IPS-20b (cell line): Measurements from ENCODE around the gene PXN.
"Not testable (repeated sequence)": the region's sequence is repeated elsewhere in the genome, so short reads cannot be mapped to it uniquely, and the experiment has no call there.

Experiments
- H3K27ac ChIP-seq: one replicate; pipeline ENCODE4 v1.5.1; 2013; ENCODE audit warnings: low read length
- H3K27me3 ChIP-seq: 2 replicates; pipeline ENCODE4 v1.6.1; 2013; ENCODE audit warnings: mild to moderate bottlenecking, low read length, inconsistent platforms; ENCODE audit not compliant: insufficient read depth
- H3K36me3 ChIP-seq: 2 replicates; pipeline ENCODE4 v1.6.1; 2013; ENCODE audit warnings: low read depth, mild to moderate bottlenecking, inconsistent platforms, low read length, moderate library complexity; ENCODE audit not compliant: insufficient read depth
- H3K4me1 ChIP-seq: 2 replicates; pipeline ENCODE4 v1.6.1; 2013; ENCODE audit warnings: mild to moderate bottlenecking, control low read depth, inconsistent platforms, low read length, moderate library complexity; ENCODE audit not compliant: insufficient read depth
- H3K4me3 ChIP-seq: 2 replicates; pipeline ENCODE4 v1.5.1; 2013; ENCODE audit warnings: mild to moderate bottlenecking, low read length, inconsistent platforms
- H3K9ac ChIP-seq: 2 replicates; pipeline ENCODE4 v1.6.1; 2013; ENCODE audit warnings: low read depth, mild to moderate bottlenecking, inconsistent platforms, low read length, moderate library complexity
- H3K9me3 ChIP-seq: 2 replicates; pipeline ENCODE4 v1.6.1; 2013; ENCODE audit warnings: mild to moderate bottlenecking, low read depth, low read length, inconsistent platforms; ENCODE audit not compliant: insufficient read depth

Gene PXN

GRCh38 chr12:120193286-120193685, 72.2 kb downstream of the PXN start:
- not testable (repeated sequence) for H3K27ac ChIP-seq, H3K27me3 ChIP-seq, H3K4me1 ChIP-seq, H3K9me3 ChIP-seq
- Histone ChIP-seq H3K4me3 (peak overlapping the region; percentile 94), H3K36me3 (peaks cover 62% of the 10 kb centered on the region), H3K9ac (peak overlapping the region; percentile 85; the same call in 1 of the 2 replicates)

- Histone ChIP-seq H3K27ac (no peak overlapping the region), H3K4me3 (no peak overlapping the region), H3K36me3 (peaks cover 59% of the 10 kb centered on the region), H3K27me3 (no peaks in the 10 kb centered on the region), H3K9ac (no peak overlapping the region), H3K9me3 (no peaks in the 10 kb centered on the region), H3K4me1 (peaks cover 3% of the 10 kb centered on the region; the same call in 1 of the 2 replicates)
Observed at GRCh38 chr12:120190985-120191480, 74.5 kb downstream of the PXN start.

GRCh38 chr12:120190386-120190785, 75.1 kb downstream of the PXN start:
- peaks cover 63% of the 10 kb centered on the region for H3K36me3 ChIP-seq

DNA sequence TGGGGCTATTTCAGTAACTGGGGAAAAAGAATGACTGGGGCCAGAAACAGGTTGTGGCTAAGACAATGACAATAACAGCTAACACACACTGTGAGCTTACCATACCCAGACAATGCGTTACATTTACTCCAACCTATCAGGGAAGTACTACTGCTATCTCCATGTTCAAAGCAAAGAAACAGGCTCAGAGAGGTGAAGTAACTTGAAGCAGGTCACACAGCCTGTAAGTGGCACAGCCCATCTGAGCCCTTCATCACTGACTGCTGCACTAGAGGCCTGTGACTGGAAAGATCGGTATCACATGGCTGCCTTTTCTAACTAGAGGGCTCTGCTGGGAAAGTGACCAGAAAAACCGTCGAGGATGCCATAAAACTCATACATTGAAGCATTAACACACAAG, 78.9 kb downstream of the PXN start:
- Histone ChIP-seq H3K4me3 (no peak overlapping the region), H3K9ac (no peak overlapping the region), H3K27ac (no peak overlapping the region), H3K9me3 (no peaks in the 10 kb centered on the region), H3K27me3 (no peaks in the 10 kb centered on the region), H3K36me3 (peaks cover 94% of the 10 kb centered on the region), H3K4me1 (no peaks in the 10 kb centered on the region)

More at GRCh38 chr12:120190386-120190785, 75.1 kb downstream of the PXN start:
- H3K4me3 ChIP-seq: no peak overlapping the region
- H3K9ac ChIP-seq: no peak overlapping the region
- peaks cover 3% of the 10 kb centered on the region; the same call in 1 of the 2 replicates for H3K4me1 ChIP-seq
- no peak overlapping the region for H3K27ac ChIP-seq
- no peaks in the 10 kb centered on the region for H3K27me3 ChIP-seq
- no peaks in the 10 kb centered on the region for H3K9me3 ChIP-seq

GRCh38 chr12:120183211-120183631, 82.3 kb downstream of the PXN start:
- Histone ChIP-seq H3K9me3 (no peaks in the 10 kb centered on the region), H3K9ac (no peak overlapping the region), H3K36me3 (peaks cover 86% of the 10 kb centered on the region), H3K27ac (no peak overlapping the region), H3K4me3 (no peak overlapping the region), H3K4me1 (no peaks in the 10 kb centered on the region), H3K27me3 (no peaks in the 10 kb centered on the region)

DNA sequence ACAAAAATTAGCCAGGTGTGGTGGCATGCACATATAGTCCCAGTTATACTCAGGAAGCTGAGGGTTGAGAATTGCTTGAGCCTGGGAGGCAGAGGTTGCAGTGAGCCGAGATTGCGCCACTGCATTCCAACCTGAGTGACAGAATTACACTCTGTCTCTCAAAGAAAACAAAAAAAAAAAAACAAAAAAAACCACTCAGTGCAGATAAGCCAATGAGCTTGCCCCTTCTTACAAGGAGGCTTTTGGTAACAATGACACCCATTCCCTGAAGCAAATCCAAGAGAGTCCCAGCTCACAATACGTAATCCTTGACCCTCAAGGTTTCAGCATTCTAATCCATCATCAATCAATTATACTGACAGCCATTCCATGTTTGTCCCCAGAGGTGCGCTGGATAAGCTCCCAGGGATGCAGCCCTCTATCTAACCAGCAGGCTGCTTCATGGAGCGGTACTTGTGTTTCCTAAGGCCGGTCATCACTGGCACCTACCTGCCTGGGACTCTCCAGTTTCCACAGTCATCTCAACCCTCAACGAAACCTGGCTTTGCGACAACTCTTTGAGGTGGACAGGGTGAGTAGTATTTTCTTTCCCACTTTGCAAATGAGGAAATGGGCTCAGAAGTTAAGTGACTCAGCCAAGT, 83.4 kb downstream of the PXN start:
- H3K4me1 ChIP-seq: no peaks in the 10 kb centered on the region
- no peak overlapping the region for H3K27ac ChIP-seq
- H3K9me3 ChIP-seq: no peaks in the 10 kb centered on the region
- H3K4me3 ChIP-seq: no peak overlapping the region
- peaks cover 88% of the 10 kb centered on the region for H3K36me3 ChIP-seq
- H3K27me3 ChIP-seq: no peaks in the 10 kb centered on the region
- no peak overlapping the region for H3K9ac ChIP-seq

DNA sequence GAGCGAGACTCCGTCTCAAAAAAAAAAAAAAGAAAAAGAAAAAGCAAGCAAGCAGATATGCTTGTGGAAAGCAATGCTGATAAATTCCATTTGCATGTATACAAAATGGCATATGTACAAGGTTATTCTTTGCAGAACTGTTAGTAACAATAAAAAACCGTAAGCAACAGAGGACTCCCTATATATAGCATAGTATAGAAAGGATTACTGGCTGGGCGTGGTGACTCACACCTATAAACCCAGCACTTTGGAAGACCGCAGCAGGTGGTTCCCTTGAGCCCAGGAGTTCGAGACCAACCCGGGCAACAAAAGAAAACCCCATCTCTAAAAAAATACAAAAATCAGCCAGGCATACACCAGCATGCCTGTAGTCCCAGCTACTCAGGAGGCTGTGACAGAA, 84.6 kb downstream of the PXN start:
- Histone ChIP-seq H3K4me1 (no peaks in the 10 kb centered on the region), H3K9ac (no peak overlapping the region), H3K36me3 (peaks cover 89% of the 10 kb centered on the region), H3K27ac (no peak overlapping the region), H3K4me3 (no peak overlapping the region), H3K9me3 (no peaks in the 10 kb centered on the region), H3K27me3 (no peaks in the 10 kb centered on the region)

DNA sequence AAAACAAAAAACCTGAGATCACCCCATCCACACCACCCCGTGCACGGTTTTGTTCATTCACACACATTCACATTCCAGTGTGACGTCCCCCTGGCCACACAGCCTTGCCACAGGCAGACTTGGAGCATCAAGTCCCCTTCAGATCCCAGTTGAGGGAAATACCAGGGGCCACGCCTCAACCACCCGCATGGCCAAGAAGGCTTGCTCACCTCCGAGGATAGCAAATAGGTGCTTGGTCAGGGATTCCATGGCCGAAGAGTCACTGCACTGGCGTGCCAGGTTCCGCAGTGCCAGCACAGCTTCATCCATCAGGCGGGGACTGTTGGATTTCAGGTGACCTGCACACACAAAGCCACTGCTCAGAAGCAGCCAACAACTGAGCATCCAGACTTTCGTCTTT, 90.0 kb downstream of the PXN start:
- no peak overlapping the region for H3K27ac ChIP-seq
- H3K9ac ChIP-seq: no peak overlapping the region
- H3K27me3 ChIP-seq: no peaks in the 10 kb centered on the region
- H3K4me1 ChIP-seq: no peaks in the 10 kb centered on the region
- peaks cover 92% of the 10 kb centered on the region for H3K36me3 ChIP-seq
- no peak overlapping the region for H3K4me3 ChIP-seq
- no peaks in the 10 kb centered on the region for H3K9me3 ChIP-seq

GRCh38 chr12:120175062-120175461, 90.5 kb downstream of the PXN start:
- H3K9ac ChIP-seq: no peak overlapping the region
- H3K36me3 ChIP-seq: peaks cover 97% of the 10 kb centered on the region
- H3K27ac ChIP-seq: no peak overlapping the region
- no peak overlapping the region for H3K4me3 ChIP-seq
- H3K27me3 ChIP-seq: no peaks in the 10 kb centered on the region
- H3K9me3 ChIP-seq: no peaks in the 10 kb centered on the region
- no peaks in the 10 kb centered on the region for H3K4me1 ChIP-seq

GRCh38 chr12:120172053-120172452, 93.5 kb downstream of the PXN start:
- peaks cover 97% of the 10 kb centered on the region for H3K36me3 ChIP-seq
- no peaks in the 10 kb centered on the region for H3K4me1 ChIP-seq
- no peak overlapping the region for H3K9ac ChIP-seq
- H3K9me3 ChIP-seq: no peaks in the 10 kb centered on the region
- no peak overlapping the region for H3K4me3 ChIP-seq
- H3K27me3 ChIP-seq: no peaks in the 10 kb centered on the region
- H3K27ac ChIP-seq: no peak overlapping the region

DNA sequence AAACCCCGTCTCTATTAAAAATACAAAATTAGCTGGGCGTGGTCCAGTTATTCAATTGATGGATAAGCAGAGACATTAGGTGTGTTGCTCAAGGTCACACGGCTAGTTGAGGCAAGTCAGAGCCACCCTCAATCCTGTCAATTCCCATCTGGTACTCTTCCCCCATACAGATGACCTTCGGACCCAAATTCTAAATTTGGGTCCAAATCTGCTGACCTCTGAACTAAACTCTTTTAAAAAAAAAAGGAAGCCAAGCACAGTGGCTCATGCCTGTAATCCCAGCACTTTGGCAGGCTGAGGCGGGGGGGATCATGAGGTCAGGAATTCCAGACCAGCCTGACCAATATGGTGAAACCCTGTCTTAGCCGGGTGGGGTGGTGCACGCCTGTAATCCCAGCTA, 94.9 kb downstream of the PXN start:
- H3K4me1 ChIP-seq: no peaks in the 10 kb centered on the region
- no peak overlapping the region for H3K4me3 ChIP-seq
- no peak overlapping the region for H3K27ac ChIP-seq
- no peak overlapping the region for H3K9ac ChIP-seq
- H3K36me3 ChIP-seq: peaks cover 91% of the 10 kb centered on the region
- no peaks in the 10 kb centered on the region for H3K27me3 ChIP-seq
- H3K9me3 ChIP-seq: no peaks in the 10 kb centered on the region

DNA sequence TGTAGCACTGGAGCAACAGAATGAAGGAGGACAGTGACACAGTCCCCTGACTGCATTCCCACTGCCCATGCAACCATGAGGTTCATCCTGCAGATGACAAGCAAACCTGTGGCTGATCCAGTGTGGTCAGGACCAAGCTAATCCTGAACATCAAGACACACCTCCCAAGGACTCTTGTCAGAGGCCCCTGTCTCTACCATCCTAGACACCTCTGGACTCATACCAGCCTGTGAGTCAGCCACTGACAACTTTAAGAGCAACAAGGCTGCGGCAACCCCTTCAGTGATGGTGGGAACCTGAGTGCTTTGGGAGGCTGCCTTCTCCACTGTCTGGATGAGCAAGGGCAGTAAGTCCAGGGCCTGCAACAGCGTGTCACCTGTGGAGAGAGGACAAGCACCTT, 95.6 kb downstream of the PXN start:
- Histone ChIP-seq H3K9ac (no peak overlapping the region), H3K27me3 (no peaks in the 10 kb centered on the region), H3K27ac (no peak overlapping the region), H3K4me1 (no peaks in the 10 kb centered on the region), H3K9me3 (no peaks in the 10 kb centered on the region), H3K36me3 (peaks cover 90% of the 10 kb centered on the region), H3K4me3 (no peak overlapping the region)
